Measurements from ENCODE around the gene ARID1B. TPM values are rescaled to one million over a fixed set of nuclear protein-coding genes. Genes with fewer than 3 reads are reported as not detected.

ARID1B gene
- total and polyA plus RNA-seq, 7 experiments from 2014 or later = 17.5 to 164 (median 139) TPM

DNA sequence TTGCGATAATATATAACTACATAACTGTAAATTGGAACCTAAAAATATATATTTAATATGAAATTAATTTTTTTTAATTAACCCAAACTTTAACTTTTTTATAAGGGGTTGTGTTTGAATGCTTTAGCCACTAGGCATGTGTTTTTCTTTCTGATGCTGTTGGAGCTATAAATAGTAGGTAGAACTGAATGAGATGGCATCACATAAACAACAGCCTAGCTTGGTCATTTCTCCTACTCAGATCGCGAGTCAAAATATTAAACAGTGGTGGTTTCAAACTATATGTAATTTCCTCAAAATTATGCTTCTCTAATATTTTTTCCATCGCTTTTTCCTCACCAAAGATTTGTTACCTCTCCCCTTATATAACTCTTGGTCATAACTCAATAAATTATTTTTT lies 243.2 kb downstream of the ARID1B start:
- ChIA-PET POLR2A (interaction anchor here (0.6 to 4.2 kb wide), 21 partner anchors 10 to 807 kb away, joined by 3 to 53 read pairs (median 4); partner anchors contain the start of gene ARID1B), CTCF (interaction anchor here (1.1 to 2.2 kb wide), 3 partner anchors 14 to 454 kb away, joined by 3 to 5 read pairs (median 4); no protein-coding TSS in a partner anchor)
- Histone ChIP-seq H3K27me3 (ENCODE audit: control insufficient read depth in 2 of 2, insufficient read depth in 2 of 2, low read length in 2 of 2) (no peaks in the 10 kb centered on the region), H3K9me3 (ENCODE audit: control insufficient read depth in 2 of 3, low read length in 3 of 3) (no peaks in the 10 kb centered on the region), H3K36me3 (ENCODE audit: control insufficient read depth in 2 of 3, insufficient read depth in 3 of 3, low read length in 3 of 3) (peaks cover 0 to 5% (median 0%) of the 10 kb centered on the region in 3 experiments), H3K4me1 (ENCODE audit: control insufficient read depth in 2 of 2, insufficient read depth in 2 of 2, low read length in 2 of 2) (peaks cover 5 to 21% of the 10 kb centered on the region in 2 donors), H3K4me3 (ENCODE audit: low read length) (peak overlapping the region; percentile 79), H3K27ac (ENCODE audit: low read depth, low read length) (peak overlapping the region; percentile 100)
- H3K36me3 Mint-ChIP-seq = peaks cover 0 to 4% (median 0%) of the 10 kb centered on the region in 5 donors
- H3K9me3 Mint-ChIP-seq = peaks cover 0 to 2% (median 0%) of the 10 kb centered on the region in 11 donors
- DNase-seq (peak in 2 of 9 donors; percentile 1 to 18), ATAC-seq (no peak)
- no peaks in the 10 kb centered on the region for H3K27me3 Mint-ChIP-seq
- peaks cover 30 to 84% (median 62%) of the 10 kb centered on the region in 7 donors for H3K4me1 Mint-ChIP-seq
- intact Hi-C loops (cut with micrococcal nuclease) = loop anchor here (2.0 to 10.0 kb wide), 4 partner anchors 744 to 1693 kb away; partner anchors contain the start of genes GTF2H5 (in 1 of the 2) and SERAC1 (in 1 of the 2)
- peak overlapping the region; percentile 76 to 98 (median 95) for H3K4me3 Mint-ChIP-seq
- H3K27ac Mint-ChIP-seq = peak overlapping the region; percentile 86 to 100 (median 98)

DNA sequence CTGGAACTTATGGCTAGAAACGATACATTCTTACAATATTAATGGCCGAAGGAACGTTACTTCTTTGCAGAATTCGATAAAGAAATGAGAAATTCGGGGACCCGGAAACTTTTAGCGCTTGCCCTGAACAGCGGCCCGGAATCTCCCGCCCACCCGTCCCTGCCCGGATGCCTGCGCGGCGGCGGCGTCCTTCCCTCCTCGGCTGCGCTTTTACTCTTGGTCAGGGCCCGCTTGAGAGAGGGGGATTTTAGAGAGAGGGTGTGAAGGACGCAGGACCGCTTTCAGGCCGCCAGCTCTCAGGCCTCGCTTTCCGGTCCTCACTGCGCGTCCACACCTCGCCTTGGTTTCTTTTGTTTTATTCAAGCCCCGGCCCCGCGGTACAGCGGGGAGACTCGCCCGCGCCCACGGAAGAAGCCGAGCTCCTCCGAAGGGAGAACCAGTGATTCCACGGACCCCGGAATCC lies 243.7 kb downstream of the ARID1B start:
- Histone ChIP-seq H3K4me3 (ENCODE audit: low read length) (peak overlapping the region; percentile 79), H3K4me1 (ENCODE audit: control insufficient read depth in 2 of 2, insufficient read depth in 2 of 2, low read length in 2 of 2) (peaks cover 5 to 21% of the 10 kb centered on the region in 2 donors), H3K9me3 (ENCODE audit: control insufficient read depth in 2 of 3, low read length in 3 of 3) (no peaks in the 10 kb centered on the region), H3K36me3 (ENCODE audit: control insufficient read depth in 2 of 3, insufficient read depth in 3 of 3, low read length in 3 of 3) (peaks cover 0 to 5% (median 0%) of the 10 kb centered on the region in 3 experiments), H3K27me3 (ENCODE audit: control insufficient read depth in 2 of 2, insufficient read depth in 2 of 2, low read length in 2 of 2) (no peaks in the 10 kb centered on the region), H3K27ac (ENCODE audit: low read depth, low read length) (peak overlapping the region; percentile 100)
- intact Hi-C loops (cut with micrococcal nuclease) = loop anchor here (1.0 to 10.0 kb wide), 16 partner anchors 68 to 1694 kb away; partner anchors contain the start of genes ARID1B (in 1 of the 2), GTF2H5 (in 1 of the 2), SERAC1 (in 1 of the 2) and ZDHHC14 (in 1 of the 2)
- H3K4me3 Mint-ChIP-seq = peak overlapping the region; percentile 76 to 98 (median 95)
- H3K27ac Mint-ChIP-seq = peak overlapping the region; percentile 86 to 100 (median 98)
- H3K36me3 Mint-ChIP-seq = peaks cover 0 to 8% (median 0%) of the 10 kb centered on the region in 5 donors
- ChIA-PET CTCF (interaction anchor here (1.1 to 2.2 kb wide), 3 partner anchors 14 to 334 kb away, joined by 3 to 5 read pairs (median 3); no protein-coding TSS in a partner anchor), POLR2A (interaction anchor here (0.6 to 4.2 kb wide), 28 partner anchors 11 to 808 kb away, joined by 3 to 53 read pairs (median 4); partner anchors contain the start of gene ARID1B)
- H3K9me3 Mint-ChIP-seq = peaks cover 0 to 3% (median 0%) of the 10 kb centered on the region in 11 donors
- H3K27me3 Mint-ChIP-seq = no peaks in the 10 kb centered on the region
- DNase-seq (no peak), ATAC-seq (peak; percentile 28)
- peaks cover 32 to 82% (median 61%) of the 10 kb centered on the region in 7 donors for H3K4me1 Mint-ChIP-seq

DNA sequence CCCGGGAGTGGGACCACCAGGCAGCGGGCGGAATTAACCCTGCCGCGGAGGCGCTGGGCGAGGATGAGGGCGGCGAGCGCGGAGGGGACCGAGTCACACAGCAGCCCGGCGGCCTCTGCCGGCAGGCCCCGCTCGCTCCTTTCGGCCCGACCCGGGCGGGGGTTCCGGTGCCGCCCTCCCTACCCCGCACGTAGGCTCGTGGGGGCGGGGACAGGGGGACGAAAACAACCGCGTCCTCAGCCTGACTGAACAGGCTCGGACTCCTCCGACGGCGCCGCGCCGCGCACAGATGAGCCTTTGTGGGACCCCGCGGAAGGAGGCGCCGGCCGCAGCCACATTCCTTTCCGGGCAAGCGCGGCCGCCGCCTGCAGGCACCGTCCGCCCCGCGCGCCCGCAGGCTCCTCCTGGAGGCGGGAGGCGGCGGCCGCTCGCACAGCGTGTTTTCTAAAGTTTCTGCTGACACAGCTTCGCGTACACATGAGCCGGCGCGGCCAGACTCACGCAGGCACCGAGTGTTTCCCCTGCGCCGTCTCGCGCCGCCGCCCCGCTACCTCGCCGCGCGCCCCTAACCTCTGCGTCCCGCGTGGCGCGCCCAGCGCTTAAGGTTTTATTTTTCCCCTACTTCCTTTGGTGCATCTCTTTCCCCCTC lies 244.3 kb downstream of the ARID1B start:
- peak overlapping the region; percentile 100 for H3K27ac ChIP-seq (ENCODE audit: low read depth, low read length)
- H3K36me3 ChIP-seq (ENCODE audit: control insufficient read depth in 2 of 3, insufficient read depth in 3 of 3, low read length in 3 of 3) = peaks cover 0 to 5% (median 0%) of the 10 kb centered on the region in 3 experiments
- H3K4me1 Mint-ChIP-seq = peaks cover 32 to 82% (median 64%) of the 10 kb centered on the region in 7 donors
- no peaks in the 10 kb centered on the region for H3K9me3 ChIP-seq (ENCODE audit: control insufficient read depth in 2 of 3, low read length in 3 of 3)
- peak; percentile 90 for ATAC-seq
- ChIA-PET CTCF (interaction anchor here (1.1 to 2.2 kb wide), 3 partner anchors 13 to 335 kb away, joined by 3 to 5 read pairs (median 3); no protein-coding TSS in a partner anchor), POLR2A (interaction anchor here (0.6 to 4.2 kb wide), 27 partner anchors 11 to 646 kb away, joined by 3 to 53 read pairs (median 4); partner anchors contain the start of gene ARID1B)
- H3K9me3 Mint-ChIP-seq = peaks cover 0 to 3% (median 0%) of the 10 kb centered on the region in 11 donors
- H3K36me3 Mint-ChIP-seq = peaks cover 0 to 10% (median 0%) of the 10 kb centered on the region in 5 donors
- no peaks in the 10 kb centered on the region for H3K27me3 Mint-ChIP-seq
- H3K4me3 Mint-ChIP-seq = peak overlapping the region; percentile 76 to 98 (median 95)
- H3K27ac Mint-ChIP-seq = peak overlapping the region; percentile 86 to 100 (median 99)
- intact Hi-C loops (cut with micrococcal nuclease) = loop anchor here (1.0 to 10.0 kb wide), 16 partner anchors 68 to 1694 kb away; partner anchors contain the start of genes ARID1B (in 1 of the 2), GTF2H5 (in 1 of the 2), SERAC1 (in 1 of the 2) and ZDHHC14 (in 1 of the 2)
- peaks cover 5 to 21% of the 10 kb centered on the region in 2 donors for H3K4me1 ChIP-seq (ENCODE audit: control insufficient read depth in 2 of 2, insufficient read depth in 2 of 2, low read length in 2 of 2)
- H3K27me3 ChIP-seq (ENCODE audit: control insufficient read depth in 2 of 2, insufficient read depth in 2 of 2, low read length in 2 of 2) = no peaks in the 10 kb centered on the region
- peak overlapping the region; percentile 79 for H3K4me3 ChIP-seq (ENCODE audit: low read length)
- peak; percentile 85 to 93 (median 91) for DNase-seq

DNA sequence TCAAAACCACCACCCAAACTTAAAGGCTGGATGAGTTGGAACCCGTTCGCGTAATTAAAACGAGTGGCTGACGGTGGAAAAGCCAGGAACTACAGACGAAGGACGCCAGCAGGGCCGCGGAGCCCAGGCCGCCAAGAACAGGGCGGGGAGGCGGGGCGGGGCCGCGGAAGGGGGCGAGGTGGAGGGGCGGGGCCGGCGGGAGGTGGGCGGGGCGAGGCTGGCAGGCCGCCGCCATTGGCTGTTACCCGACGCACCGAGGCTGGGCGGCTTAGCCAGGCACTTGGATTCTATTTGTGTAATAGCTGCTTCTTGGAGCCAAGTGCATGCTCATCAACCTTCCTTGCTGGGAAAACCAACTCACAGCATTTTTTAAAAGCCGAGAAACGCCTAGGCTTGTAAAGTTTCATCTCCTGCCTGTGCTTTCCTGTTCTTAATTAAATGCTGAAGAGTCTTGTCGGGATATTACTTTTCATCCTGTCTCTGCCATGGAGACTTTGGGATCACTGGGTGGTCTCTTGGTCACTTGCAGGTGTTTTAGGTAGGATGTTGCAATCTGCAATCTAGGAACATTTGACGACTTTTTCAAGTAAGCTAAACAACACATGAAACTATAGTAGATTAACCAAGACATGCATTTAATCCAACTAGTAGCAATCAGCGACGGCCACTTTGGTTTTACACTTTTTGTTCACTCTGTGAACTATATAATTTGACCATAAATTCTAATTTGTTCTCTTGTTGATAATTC lies 245.0 kb downstream of the ARID1B start:
- Mint-ChIP-seq H3K9me3 (peaks cover 0 to 3% (median 0%) of the 10 kb centered on the region in 11 donors), H3K4me1 (peaks cover 32 to 81% (median 60%) of the 10 kb centered on the region in 7 donors)

DNA sequence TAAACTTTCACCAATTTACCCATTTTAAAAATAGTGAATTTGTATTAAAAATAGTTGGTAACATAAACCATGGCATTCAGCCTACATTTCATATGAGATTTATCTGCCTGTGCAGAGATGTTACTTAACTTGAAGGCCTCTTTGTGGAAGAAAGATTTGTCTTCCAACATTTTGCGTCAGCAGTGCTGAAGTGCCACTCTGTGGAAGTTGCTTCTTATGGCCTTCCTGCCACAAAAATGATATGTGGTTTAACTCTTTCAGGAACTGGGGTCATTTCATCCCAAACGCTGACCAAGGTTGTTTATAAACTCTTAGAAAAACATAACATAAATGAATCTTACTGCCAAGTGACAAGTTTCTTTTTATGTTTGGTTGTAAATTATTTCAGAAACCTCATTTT lies 246.8 kb downstream of the ARID1B start:
- DNase-seq (no peak), ATAC-seq (no peak)
- ChIA-PET CTCF (no interaction called here), POLR2A (interaction anchor here (2.1 kb wide), 1 partner anchor 247 kb away, joined by 6 read pairs; the partner anchor contains the start of gene ARID1B)
- H3K27ac ChIP-seq (ENCODE audit: low read depth, low read length) = no peak overlapping the region
- peaks cover 0 to 10% (median 0%) of the 10 kb centered on the region in 5 donors for H3K36me3 Mint-ChIP-seq
- H3K4me3 Mint-ChIP-seq = peak overlapping the region in 1 of 10 donors; percentile 93
- no peaks in the 10 kb centered on the region for H3K9me3 ChIP-seq (ENCODE audit: control insufficient read depth in 2 of 3, low read length in 3 of 3)
- intact Hi-C loops (cut with micrococcal nuclease) = loop anchor here in 1 of 2 donors (5.0 to 10.0 kb wide), 3 partner anchors 741 to 1697 kb away; partner anchors contain the start of genes GTF2H5 and SERAC1
- peaks cover 5 to 15% of the 10 kb centered on the region in 2 donors for H3K4me1 ChIP-seq (ENCODE audit: control insufficient read depth in 2 of 2, insufficient read depth in 2 of 2, low read length in 2 of 2)
- peaks cover 22 to 76% (median 53%) of the 10 kb centered on the region in 7 donors for H3K4me1 Mint-ChIP-seq
- H3K27ac Mint-ChIP-seq = no peak overlapping the region
- H3K36me3 ChIP-seq (ENCODE audit: control insufficient read depth in 2 of 3, insufficient read depth in 3 of 3, low read length in 3 of 3) = peaks cover 0 to 5% (median 0%) of the 10 kb centered on the region in 3 experiments
- H3K9me3 Mint-ChIP-seq = peaks cover 0 to 3% (median 0%) of the 10 kb centered on the region in 11 donors
- no peaks in the 10 kb centered on the region for H3K27me3 Mint-ChIP-seq
- no peaks in the 10 kb centered on the region for H3K27me3 ChIP-seq (ENCODE audit: control insufficient read depth in 2 of 2, insufficient read depth in 2 of 2, low read length in 2 of 2)
- no peak overlapping the region for H3K4me3 ChIP-seq (ENCODE audit: low read length)

More for the DNA sequence above, 245.0 kb downstream of the ARID1B start:
- Mint-ChIP-seq H3K27ac (peak overlapping the region; percentile 86 to 100 (median 99)), H3K4me3 (peak overlapping the region; percentile 76 to 98 (median 95)), H3K36me3 (peaks cover 0 to 10% (median 0%) of the 10 kb centered on the region in 5 donors), H3K27me3 (no peaks in the 10 kb centered on the region)
- peak; percentile 84 for ATAC-seq
- Histone ChIP-seq H3K27ac (ENCODE audit: low read depth, low read length) (peak overlapping the region; percentile 100), H3K4me3 (ENCODE audit: low read length) (peak overlapping the region; percentile 79), H3K9me3 (ENCODE audit: control insufficient read depth in 2 of 3, low read length in 3 of 3) (no peaks in the 10 kb centered on the region), H3K4me1 (ENCODE audit: control insufficient read depth in 2 of 2, insufficient read depth in 2 of 2, low read length in 2 of 2) (peaks cover 5 to 21% of the 10 kb centered on the region in 2 donors), H3K27me3 (ENCODE audit: control insufficient read depth in 2 of 2, insufficient read depth in 2 of 2, low read length in 2 of 2) (no peaks in the 10 kb centered on the region), H3K36me3 (ENCODE audit: control insufficient read depth in 2 of 3, insufficient read depth in 3 of 3, low read length in 3 of 3) (peaks cover 0 to 5% (median 0%) of the 10 kb centered on the region in 3 experiments)
- intact Hi-C loops (cut with micrococcal nuclease) = loop anchor here (1.0 to 10.0 kb wide), 20 partner anchors 11 to 1708 kb away; partner anchors contain the start of genes TFB1M (in 2 of the 2), ARID1B (in 1 of the 2), GTF2H5 (in 1 of the 2) and SERAC1 (in 1 of the 2)
- ChIA-PET CTCF (no interaction called here), POLR2A (interaction anchor here (0.8 to 4.2 kb wide), 13 partner anchors 11 to 626 kb away, joined by 3 to 53 read pairs (median 5); partner anchors contain the start of gene ARID1B)
- DNase-seq = peak in 8 of 9 donors; percentile 69 to 85 (median 80)

Measured in naive thymus-derived CD4-positive, alpha-beta T cell (primary cell).